HL-60 (cell line): ENCODE data around the gene SNTG2.

ENCODE experiments used
- CTCF ChIP-seq: IDR thresholded peaks from one replicate; pipeline ENCODE4 v1.5.1; 2011; ENCODE audit warnings: low read length, control low read depth, inconsistent platforms; ENCODE audit not compliant: insufficient read depth
- POLR2AphosphoS5 ChIP-seq: IDR thresholded peaks from 2 replicates; pipeline ENCODE4 v1.6.1; 2012; ENCODE audit warnings: low read depth
- REST ChIP-seq: IDR thresholded peaks from 2 replicates; pipeline ENCODE4 v1.6.1; 2012; ENCODE audit warnings: low read depth; ENCODE audit not compliant: insufficient replicate concordance
- SPI1 ChIP-seq: IDR thresholded peaks from 2 replicates; pipeline ENCODE4 v1.6.1; 2012; ENCODE audit warnings: low read depth, mild to moderate bottlenecking, borderline replicate concordance

- no peak for TF ChIP-seq CTCF
- TF ChIP-seq POLR2AphosphoS5 = no peak
- TF ChIP-seq SPI1 = no peak
- TF ChIP-seq REST = no peak
Measured at GRCh38 chr2:1051075-1051474, 100.4 kb downstream of the SNTG2 start.
